Stimulated activated CD4-positive, alpha-beta T cell treated with anti-CD3 and anti-CD28 coated beads, Interleukin-1b, Interleukin-23, amount 100 ng/mL, for 48 hours (primary cell): Measurements from ENCODE around the gene CLTB.
"Not testable (repeated sequence)": the region's sequence is repeated elsewhere in the genome, so short reads cannot be mapped to it uniquely, and the experiment has no call there.

ENCODE experiments used
- DNase-seq: peaks from one replicate; pipeline ENCODE4 v3.0.0-alpha.2; 2020

The CLTB gene

GRCh38 chr5:176415952-176416924, at the start of gene CLTB:
Gene CLTB (minus strand): TSS chr5:176416539. CDS start chr5:176416363, 176 bp downstream.
- peak; percentile 85 for DNase-seq

- no peak for DNase-seq
Observed at GRCh38 chr5:176463113-176463764, 46.9 kb upstream of the CLTB start.

GRCh38 chr5:176461349-176461748, 45.0 kb upstream of the CLTB start:
- no peak for DNase-seq

- no peak for DNase-seq
Observed at GRCh38 chr5:176458904-176459561, 42.7 kb upstream of the CLTB start.

- DNase-seq, result no peak
Observed at GRCh38 chr5:176454724-176455394, 38.5 kb upstream of the CLTB start.

- DNase-seq, result no peak
Observed at GRCh38 chr5:176450077-176450476, 33.7 kb upstream of the CLTB start.

- DNase-seq, result peak; percentile 98
Observed at GRCh38 chr5:176447978-176448608, 31.8 kb upstream of the CLTB start, which contains the start of gene FAF2. Gene FAF2 (plus strand): TSS chr5:176448385. CDS start chr5:176448408, 23 bp downstream.

- DNase-seq, result no peak
Observed at GRCh38 chr5:176447591-176447977, 31.2 kb upstream of the CLTB start.

- peak; percentile 2 for DNase-seq
Observed at GRCh38 chr5:176446884-176447590, 30.7 kb upstream of the CLTB start.

- no peak for DNase-seq
Observed at GRCh38 chr5:176446028-176446665, 29.8 kb upstream of the CLTB start.

- DNase-seq, result no peak
Observed at GRCh38 chr5:176444742-176445141, 28.4 kb upstream of the CLTB start.

- DNase-seq, result not testable (repeated sequence)
Observed at GRCh38 chr5:176442911-176443310, 26.6 kb upstream of the CLTB start.

- DNase-seq, result no peak
Observed at GRCh38 chr5:176441921-176442323, 25.6 kb upstream of the CLTB start.

GRCh38 chr5:176440927-176441706, 24.8 kb upstream of the CLTB start:
- no peak for DNase-seq

GRCh38 chr5:176438959-176439757, 22.8 kb upstream of the CLTB start:
- no peak for DNase-seq

- no peak for DNase-seq
Observed at GRCh38 chr5:176436656-176437055, 20.3 kb upstream of the CLTB start.

GRCh38 chr5:176432707-176433106, 16.4 kb upstream of the CLTB start:
- no peak for DNase-seq

GRCh38 chr5:176429972-176430371, 13.6 kb upstream of the CLTB start:
- DNase-seq, result no peak

- DNase-seq, result no peak
Observed at GRCh38 chr5:176427971-176428370, 11.6 kb upstream of the CLTB start.
